T47D (cell line): ENCODE results near the gene DBX1.

ENCODE experiments used
- DNase-seq, 2 experiments: peaks; one replicate each; pipeline versions ENCODE4 v3.0.0 to v3.0.0-alpha.2; 2011 to 2012; ENCODE audit warnings: low read depth in 1 of 2, low spot score in 1 of 2
- JUND ChIP-seq: IDR thresholded peaks from 2 replicates; pipeline ENCODE4 v1.6.1; 2012; ENCODE audit warnings: low read depth
- in situ Hi-C: cut with HindIII; loops from 2 replicates; pipeline ENCODE4 v1.10.0; 2016; ENCODE audit warnings: low sequenced_read_pairs, low pct_unique_long_range_greater_than_20kb

DBX1 gene

GRCh38 chr11:20178976-20179375 is 18.7 kb upstream of the DBX1 start:
- DNase-seq = no peak
- TF ChIP-seq JUND = no peak
- in situ Hi-C loops = no loop called here

- no peak for TF ChIP-seq JUND
- no peak for DNase-seq
- in situ Hi-C loops = no loop called here
Measured at GRCh38 chr11:20177136-20177535, 16.9 kb upstream of the DBX1 start.

- no peak for TF ChIP-seq JUND
- DNase-seq = no peak
- in situ Hi-C loops = no loop called here
Measured at GRCh38 chr11:20172721-20173447, 12.6 kb upstream of the DBX1 start.

GRCh38 chr11:20163783-20164481 is 3.7 kb upstream of the DBX1 start:
- DNase-seq = no peak
- in situ Hi-C loops = no loop called here

GRCh38 chr11:20162824-20163782 is 2.8 kb upstream of the DBX1 start:
- in situ Hi-C loops = no loop called here
- DNase-seq = peak in 1 of 2 experiments; percentile 20
- TF ChIP-seq JUND = no peak

More at GRCh38 chr11:20163783-20164481, 3.7 kb upstream of the DBX1 start:
- no peak for TF ChIP-seq JUND

- DNase-seq = no peak
- TF ChIP-seq JUND = no peak
- in situ Hi-C loops = no loop called here
Measured at GRCh38 chr11:20161923-20162744, 1.9 kb upstream of the DBX1 start.

- TF ChIP-seq JUND = no peak
- in situ Hi-C loops = no loop called here
- peak in 1 of 2 experiments; percentile 48 for DNase-seq
Measured at GRCh38 chr11:20161230-20161918, 1.1 kb upstream of the DBX1 start.

GRCh38 chr11:20159466-20160381 is 551 bp downstream of the DBX1 start:
- no peak for DNase-seq
- TF ChIP-seq JUND = no peak
- in situ Hi-C loops = no loop called here

GRCh38 chr11:20158597-20159257 is 1.5 kb downstream of the DBX1 start:
- TF ChIP-seq JUND = no peak
- in situ Hi-C loops = no loop called here
- peak; percentile 87 to 90 for DNase-seq

- no peak for TF ChIP-seq JUND
- in situ Hi-C loops = no loop called here
- DNase-seq = no peak
Measured at GRCh38 chr11:20157728-20158127, 2.5 kb downstream of the DBX1 start.
